A204.1 (cell line): Measurements from ENCODE around the gene TMC3.

ENCODE experiments used
- FAIRE-seq: peaks from 2 replicates; lab custom pipeline; 2012; peaks lifted over from hg19 to GRCh38; lab: Jason Lieb, UNC

The TMC3 gene

GRCh38 chr15:81322676-81323253, 51.2 kb downstream of the TMC3 start:
- FAIRE-seq = no peak

GRCh38 chr15:81321667-81322066, 52.3 kb downstream of the TMC3 start:
- no peak for FAIRE-seq

- no peak for FAIRE-seq
These were observed 56.4 kb downstream of the TMC3 start for GRCh38 chr15:81317642-81318017.

GRCh38 chr15:81316267-81316666, 57.7 kb downstream of the TMC3 start:
- no peak for FAIRE-seq

GRCh38 chr15:81315452-81316175, 58.4 kb downstream of the TMC3 start:
- no peak for FAIRE-seq

- no peak for FAIRE-seq
These were observed 59.6 kb downstream of the TMC3 start for GRCh38 chr15:81314378-81314777.

- no peak for FAIRE-seq
These were observed 60.3 kb downstream of the TMC3 start for GRCh38 chr15:81313686-81314085.

- no peak for FAIRE-seq
These were observed 61.0 kb downstream of the TMC3 start for GRCh38 chr15:81312790-81313543.

- FAIRE-seq = no peak
These were observed 62.1 kb downstream of the TMC3 start for GRCh38 chr15:81311752-81312464.

GRCh38 chr15:81310480-81310879, 63.5 kb downstream of the TMC3 start:
- FAIRE-seq = no peak

GRCh38 chr15:81309647-81310450, 64.2 kb downstream of the TMC3 start:
- no peak for FAIRE-seq

- no peak for FAIRE-seq
These were observed 65.8 kb downstream of the TMC3 start for GRCh38 chr15:81308260-81308659.

GRCh38 chr15:81304226-81304625, 69.8 kb downstream of the TMC3 start:
- no peak for FAIRE-seq

- FAIRE-seq = no peak
These were observed 70.5 kb downstream of the TMC3 start for GRCh38 chr15:81303244-81304225.

- FAIRE-seq = no peak
These were observed 71.3 kb downstream of the TMC3 start for GRCh38 chr15:81302701-81303109.

GRCh38 chr15:81301815-81302399, 72.1 kb downstream of the TMC3 start:
- no peak for FAIRE-seq

GRCh38 chr15:81301385-81301784, 72.6 kb downstream of the TMC3 start:
- no peak for FAIRE-seq

GRCh38 chr15:81299630-81300273, 74.3 kb downstream of the TMC3 start:
- no peak for FAIRE-seq

- no peak for FAIRE-seq
These were observed 74.9 kb downstream of the TMC3 start for GRCh38 chr15:81299156-81299555.

GRCh38 chr15:81298611-81299010, 75.4 kb downstream of the TMC3 start:
- FAIRE-seq = no peak
